AG04450 (cell line): ENCODE data around the gene TBX1. TPM values are rescaled to one million over a fixed set of nuclear protein-coding genes. Genes with fewer than 3 reads are reported as not detected.

Experiments used
- CTCF ChIA-PET: fragments of 300-600, 350-600 bp; formaldehyde crosslinking; extraction: SDS; loops from one replicate; lab custom pipeline; 2022; ENCODE audit warnings: antibody characterized with exemption, inconsistent platforms; lab: Charles Lee
- POLR2A ChIA-PET: fragments of 350-600 bp; formaldehyde crosslinking; extraction: SDS; loops from one replicate; lab custom pipeline; 2021; ENCODE audit warnings: antibody characterized with exemption, inconsistent platforms; lab: Yijun Ruan, JAX
- DNase-seq: peaks from one replicate; pipeline ENCODE4 v3.0.0-alpha.2; 2011; ENCODE audit warnings: low read depth, low spot score
- H3K27ac ChIP-seq: one replicate; pipeline ENCODE4 v1.5.1; 2012; ENCODE audit warnings: low read depth, low read length, control low read depth
- H3K27me3 ChIP-seq: one replicate; pipeline ENCODE4 v1.6.0; 2012; ENCODE audit warnings: low read length; ENCODE audit not compliant: control insufficient read depth, insufficient read depth
- H3K4me3 ChIP-seq: 2 replicates; pipeline ENCODE4 v1.5.1; 2011; ENCODE audit warnings: mild to moderate bottlenecking, low read depth, low read length, control low read depth
- H3K9me3 ChIP-seq: 2 replicates; pipeline ENCODE4 v1.5.1; 2012; ENCODE audit warnings: low read length; ENCODE audit not compliant: control insufficient read depth, insufficient read depth
- CTCF ChIP-seq: IDR thresholded peaks from 2 replicates; pipeline ENCODE4 v1.5.1; 2011; ENCODE audit warnings: low read depth, low read length, control low read depth, inconsistent platforms
- polyA plus RNA-seq: library from polyadenylated mRNA; depleted of rRNA; stranded (reverse); fragments of >200 nt; gene quantifications from 2 replicates; pipeline ENCODE4 v1.2.3, GENCODE V29; 2011

TBX1 gene
- polyA plus RNA-seq, 1 experiment = not detected

GRCh38 chr22:19762568-19763457, 2.2 kb downstream of the TBX1 start:
- Histone ChIP-seq H3K27me3 (peaks cover 78% of the 10 kb centered on the region), H3K4me3 (no peak overlapping the region), H3K9me3 (peaks cover 21% of the 10 kb centered on the region; the same call in 1 of the 2 replicates), H3K27ac (no peak overlapping the region)
- no peak for DNase-seq
- no peak for TF ChIP-seq CTCF
- CTCF ChIA-PET = no interaction called here
- POLR2A ChIA-PET = interaction anchor here (0.8 kb wide), 1 partner anchor 92 kb away, joined by 3 read pairs; the partner anchor contains the start of genes GNB1L and RTL10

GRCh38 chr22:19763458-19764298, 3.1 kb downstream of the TBX1 start:
- Histone ChIP-seq H3K4me3 (no peak overlapping the region), H3K27me3 (peaks cover 80% of the 10 kb centered on the region), H3K9me3 (peaks cover 21% of the 10 kb centered on the region; the same call in 1 of the 2 replicates), H3K27ac (no peak overlapping the region)
- no peak for DNase-seq
- CTCF ChIA-PET = interaction anchor here (1.2 kb wide), 1 partner anchor 33 kb away, joined by 4 read pairs; no protein-coding TSS in a partner anchor
- no peak for TF ChIP-seq CTCF
- POLR2A ChIA-PET = interaction anchor here (0.5 to 0.8 kb wide), 3 partner anchors 15 to 101 kb away, joined by 3 to 5 read pairs (median 4); partner anchors contain the start of genes GNB1L and RTL10

- ChIA-PET POLR2A (interaction anchor here (0.6 kb wide), 1 partner anchor 14 kb away, joined by 4 read pairs; no protein-coding TSS in a partner anchor), CTCF (interaction anchor here (1.2 kb wide), 1 partner anchor 34 kb away, joined by 4 read pairs; no protein-coding TSS in a partner anchor)
- no peak for TF ChIP-seq CTCF
- Histone ChIP-seq H3K27me3 (peaks cover 77% of the 10 kb centered on the region), H3K4me3 (no peak overlapping the region), H3K9me3 (peaks cover 21% of the 10 kb centered on the region; the same call in 1 of the 2 replicates), H3K27ac (no peak overlapping the region)
- no peak for DNase-seq
Observed at GRCh38 chr22:19764299-19764593, 3.7 kb downstream of the TBX1 start.

- DNase-seq = no peak
- ChIA-PET CTCF (interaction anchor here (1.2 kb wide), 1 partner anchor 34 kb away, joined by 4 read pairs; no protein-coding TSS in a partner anchor), POLR2A (no interaction called here)
- Histone ChIP-seq H3K4me3 (no peak overlapping the region), H3K27ac (no peak overlapping the region), H3K27me3 (peaks cover 78% of the 10 kb centered on the region), H3K9me3 (peaks cover 21% of the 10 kb centered on the region; the same call in 1 of the 2 replicates)
- TF ChIP-seq CTCF = no peak
Observed at GRCh38 chr22:19764636-19765476, 4.3 kb downstream of the TBX1 start.
